SK-N-SH treated with all-trans-retinoic acid at 6 μM for 48 hours (cell line): Measurements from ENCODE around the gene EZR.

Experiments
- ATAC-seq: fragments of 200-7000 bp; cut with Tn5 transposase; 3 replicates; pipeline ENCODE4 v1.9.1; 2020; ENCODE audit warnings: mild to moderate bottlenecking, moderate library complexity
- ARNTL ChIP-seq: fragments of 450-650 bp; formaldehyde crosslinking; IDR thresholded peaks from 2 replicates; pipeline ENCODE4 v1.5.0; 2020; ENCODE audit warnings: low read depth, mild to moderate bottlenecking, moderate library complexity, borderline replicate concordance
- BACH2 ChIP-seq: fragments of 250-450 bp; sonication (Bioruptor Pico); IDR thresholded peaks from 2 replicates; pipeline ENCODE4 v1.9.0; 2021; ENCODE audit warnings: mild to moderate bottlenecking, borderline replicate concordance
- CSDC2 ChIP-seq: fragments of 250-450 bp; sonication (Bioruptor Pico); IDR thresholded peaks from 2 replicates; pipeline ENCODE4 v1.5.0; 2020; ENCODE audit warnings: mild to moderate bottlenecking, moderate library complexity
- CSRNP3 ChIP-seq: fragments of 250-450 bp; sonication (Bioruptor Pico); IDR thresholded peaks from 2 replicates; pipeline ENCODE4 v1.5.1; 2021; ENCODE audit warnings: mild to moderate bottlenecking, moderate library complexity
- ESRRG ChIP-seq: fragments of 250-450 bp; sonication (Bioruptor Pico); IDR thresholded peaks from 2 replicates; pipeline ENCODE4 v1.6.1; 2021; ENCODE audit warnings: mild to moderate bottlenecking
- GLIS3 ChIP-seq: fragments of 250-450 bp; sonication (Bioruptor Pico); IDR thresholded peaks from 2 replicates; pipeline ENCODE4 v1.5.0; 2020; ENCODE audit warnings: mild to moderate bottlenecking, moderate library complexity
- ISL1 ChIP-seq: fragments of 250-450 bp; sonication (Bioruptor Pico); IDR thresholded peaks from 2 replicates; pipeline ENCODE4 v2.1.2; 2022; ENCODE audit warnings: mild to moderate bottlenecking, moderate library complexity
- OSR1 ChIP-seq: fragments of 250-450 bp; sonication (Bioruptor Pico); IDR thresholded peaks from 2 replicates; pipeline ENCODE4 v1.8.0; 2022; ENCODE audit warnings: moderate library complexity, mild to moderate bottlenecking, inconsistent platforms
- POU6F1 ChIP-seq: fragments of 250-450 bp; sonication (Bioruptor Pico); IDR thresholded peaks from 2 replicates; pipeline ENCODE4 v1.8.0; 2021; ENCODE audit warnings: low read depth, mild to moderate bottlenecking, moderate library complexity, borderline replicate concordance
- PPARA ChIP-seq: fragments of 250-450 bp; sonication (Bioruptor Pico); IDR thresholded peaks from 2 replicates; pipeline ENCODE4 v1.5.0; 2020; ENCODE audit warnings: mild to moderate bottlenecking, borderline replicate concordance
- SNAI2 ChIP-seq: fragments of 250-450 bp; sonication (Bioruptor Pico); IDR thresholded peaks from 2 replicates; pipeline ENCODE4 v1.5.0; 2020; ENCODE audit warnings: mild to moderate bottlenecking, moderate library complexity
- TCF4 ChIP-seq: fragments of 250-450 bp; sonication (Bioruptor Pico); IDR thresholded peaks from 2 replicates; pipeline ENCODE4 v1.8.0; 2021; ENCODE audit warnings: mild to moderate bottlenecking, moderate library complexity, borderline replicate concordance
- TSHZ2 ChIP-seq: fragments of 250-450 bp; sonication (Bioruptor Pico); IDR thresholded peaks from 2 replicates; pipeline ENCODE4 v1.5.0; 2020; ENCODE audit warnings: mild to moderate bottlenecking, moderate library complexity
- ZC3H10 ChIP-seq: fragments of 250-450 bp; sonication (Bioruptor Pico); IDR thresholded peaks from 2 replicates; pipeline ENCODE4 v1.5.1; 2021; ENCODE audit warnings: mild to moderate bottlenecking, moderate library complexity
- ZFP30 ChIP-seq: fragments of 450-650 bp; formaldehyde crosslinking; IDR thresholded peaks from 2 replicates; pipeline ENCODE4 v1.5.0; 2022; ENCODE audit warnings: mild to moderate bottlenecking, moderate library complexity
- ZNF70 ChIP-seq: fragments of 450-650 bp; formaldehyde crosslinking; IDR thresholded peaks from 2 replicates; pipeline ENCODE4 v1.5.0; 2020; ENCODE audit warnings: mild to moderate bottlenecking, moderate library complexity
- TF ChIP-seq, protein P1 (sequence below): fragments of 250-450 bp; sonication (Bioruptor Pico); IDR thresholded peaks from 2 replicates; pipeline ENCODE4 v1.8.0; 2020; ENCODE audit warnings: mild to moderate bottlenecking, moderate library complexity, borderline replicate concordance

EZR gene

DNA sequence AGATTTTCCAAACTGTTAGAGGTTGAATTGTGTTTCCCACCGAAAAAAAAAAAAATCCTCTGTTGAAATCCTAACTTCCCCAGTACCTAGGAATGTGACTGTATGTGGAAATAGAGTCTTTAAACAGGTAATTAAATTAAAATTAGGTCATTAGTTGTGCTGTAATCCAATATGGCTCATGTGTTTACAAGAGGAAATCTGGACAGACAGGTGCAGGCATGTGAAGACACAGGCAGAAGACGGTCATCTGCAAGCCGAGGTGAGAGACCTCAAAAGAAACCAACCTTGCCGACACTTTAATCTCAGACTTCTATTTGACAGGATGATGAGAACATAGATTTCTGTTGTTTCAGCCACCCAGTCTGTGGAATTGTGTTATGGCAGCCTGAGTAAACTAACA lies 28.6 kb upstream of the EZR start (continued):
- TF ChIP-seq TSHZ2 (CRISPR knock-in tag) (no peak), SNAI2 (CRISPR knock-in tag) (no peak), CSRNP3 (no peak)

- TF ChIP-seq OSR1 (no peak), TCF4 (CRISPR knock-in tag) (no peak), PPARA (no peak), POU6F1 (CRISPR knock-in tag) (no peak), TSHZ2 (CRISPR knock-in tag) (no peak), CSDC2 (no peak), ZFP30 (CRISPR knock-in tag) (no peak), GLIS3 (CRISPR knock-in tag) (no peak), ESRRG (CRISPR knock-in tag) (no peak), ZNF70 (CRISPR knock-in tag) (no peak), SNAI2 (CRISPR knock-in tag) (no peak), ZC3H10 (CRISPR knock-in tag) (no peak)
- TF ChIP-seq, protein P1, sequence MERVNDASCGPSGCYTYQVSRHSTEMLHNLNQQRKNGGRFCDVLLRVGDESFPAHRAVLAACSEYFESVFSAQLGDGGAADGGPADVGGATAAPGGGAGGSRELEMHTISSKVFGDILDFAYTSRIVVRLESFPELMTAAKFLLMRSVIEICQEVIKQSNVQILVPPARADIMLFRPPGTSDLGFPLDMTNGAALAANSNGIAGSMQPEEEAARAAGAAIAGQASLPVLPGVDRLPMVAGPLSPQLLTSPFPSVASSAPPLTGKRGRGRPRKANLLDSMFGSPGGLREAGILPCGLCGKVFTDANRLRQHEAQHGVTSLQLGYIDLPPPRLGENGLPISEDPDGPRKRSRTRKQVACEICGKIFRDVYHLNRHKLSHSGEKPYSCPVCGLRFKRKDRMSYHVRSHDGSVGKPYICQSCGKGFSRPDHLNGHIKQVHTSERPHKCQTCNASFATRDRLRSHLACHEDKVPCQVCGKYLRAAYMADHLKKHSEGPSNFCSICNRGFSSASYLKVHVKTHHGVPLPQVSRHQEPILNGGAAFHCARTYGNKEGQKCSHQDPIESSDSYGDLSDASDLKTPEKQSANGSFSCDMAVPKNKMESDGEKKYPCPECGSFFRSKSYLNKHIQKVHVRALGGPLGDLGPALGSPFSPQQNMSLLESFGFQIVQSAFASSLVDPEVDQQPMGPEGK (CRISPR knock-in tag) = no peak
- no peak for ATAC-seq
Observed at GRCh38 chr6:158847012-158847529, 27.9 kb upstream of the EZR start.

- no peak for ATAC-seq
- TF ChIP-seq ZFP30 (CRISPR knock-in tag) = no peak
- no peak for TF ChIP-seq ESRRG (CRISPR knock-in tag)
- no peak for TF ChIP-seq ARNTL (CRISPR knock-in tag)
- TF ChIP-seq POU6F1 (CRISPR knock-in tag) = no peak
- no peak for TF ChIP-seq ZNF70 (CRISPR knock-in tag)
- no peak for TF ChIP-seq TSHZ2 (CRISPR knock-in tag)
- no peak for TF ChIP-seq PPARA
- no peak for TF ChIP-seq GLIS3 (CRISPR knock-in tag)
- TF ChIP-seq ISL1 (CRISPR knock-in tag) = no peak
- TF ChIP-seq BACH2 (CRISPR knock-in tag) = no peak
- TF ChIP-seq, protein P1 (CRISPR knock-in tag) = no peak
Observed at GRCh38 chr6:158843751-158844683, 24.8 kb upstream of the EZR start.
